HL-60 (cell line): ENCODE data around the gene INSC.

ENCODE experiments used
- DNase-seq, 2 experiments: peaks; one replicate each; pipeline ENCODE4 v3.0.0-alpha.2; 2010 to 2020; ENCODE audit warnings: low read depth in 1 of 2, low spot score in 1 of 2
- H3K27ac ChIP-seq: fragments of 250-450 bp; sonication (Bioruptor Pico); replicated peaks from 2 replicates; pipeline ENCODE4 v1.5.1; 2020; ENCODE audit warnings: mild to moderate bottlenecking, moderate library complexity
- H3K27me3 ChIP-seq: fragments of 250-450 bp; sonication (Bioruptor Pico); 2 replicates; pipeline ENCODE4 v1.5.1; 2021; ENCODE audit warnings: mild to moderate bottlenecking, moderate library complexity; ENCODE audit not compliant: insufficient read depth, poor library complexity, severe bottlenecking
- H3K4me3 ChIP-seq: replicated peaks from 2 replicates; pipeline ENCODE4 v1.5.1; 2011; ENCODE audit warnings: mild to moderate bottlenecking, control low read depth, low read length; ENCODE audit not compliant: insufficient read depth
- CTCF ChIP-seq: IDR thresholded peaks from one replicate; pipeline ENCODE4 v1.5.1; 2011; ENCODE audit warnings: low read length, control low read depth, inconsistent platforms; ENCODE audit not compliant: insufficient read depth
- GABPA ChIP-seq: IDR thresholded peaks from 2 replicates; pipeline ENCODE4 v1.6.1; 2012; ENCODE audit warnings: low read depth
- POLR2AphosphoS5 ChIP-seq: IDR thresholded peaks from 2 replicates; pipeline ENCODE4 v1.6.1; 2012; ENCODE audit warnings: low read depth
- REST ChIP-seq: IDR thresholded peaks from 2 replicates; pipeline ENCODE4 v1.6.1; 2012; ENCODE audit warnings: low read depth; ENCODE audit not compliant: insufficient replicate concordance
- SPI1 ChIP-seq: IDR thresholded peaks from 2 replicates; pipeline ENCODE4 v1.6.1; 2012; ENCODE audit warnings: low read depth, mild to moderate bottlenecking, borderline replicate concordance

INSC gene

GRCh38 chr11:15145151-15145550, 30.4 kb downstream of the INSC start:
- TF ChIP-seq REST = no peak
- no peak for TF ChIP-seq GABPA
- no peak for TF ChIP-seq CTCF
- no peak for TF ChIP-seq POLR2AphosphoS5
- no peak for TF ChIP-seq SPI1
- no peak for DNase-seq
- H3K27ac ChIP-seq = no peak overlapping the region
- H3K27me3 ChIP-seq = no peaks in the 10 kb centered on the region
- no peak overlapping the region for H3K4me3 ChIP-seq

GRCh38 chr11:15145615-15146014, 30.9 kb downstream of the INSC start:
- TF ChIP-seq REST (no peak), SPI1 (peak; percentile 35; the same call in 1 of the 2 replicates)
- Histone ChIP-seq H3K27me3 (no peaks in the 10 kb centered on the region), H3K4me3 (no peak overlapping the region), H3K27ac (no peak overlapping the region)
- DNase-seq = peak in 1 of 2 experiments; percentile 4

DNA sequence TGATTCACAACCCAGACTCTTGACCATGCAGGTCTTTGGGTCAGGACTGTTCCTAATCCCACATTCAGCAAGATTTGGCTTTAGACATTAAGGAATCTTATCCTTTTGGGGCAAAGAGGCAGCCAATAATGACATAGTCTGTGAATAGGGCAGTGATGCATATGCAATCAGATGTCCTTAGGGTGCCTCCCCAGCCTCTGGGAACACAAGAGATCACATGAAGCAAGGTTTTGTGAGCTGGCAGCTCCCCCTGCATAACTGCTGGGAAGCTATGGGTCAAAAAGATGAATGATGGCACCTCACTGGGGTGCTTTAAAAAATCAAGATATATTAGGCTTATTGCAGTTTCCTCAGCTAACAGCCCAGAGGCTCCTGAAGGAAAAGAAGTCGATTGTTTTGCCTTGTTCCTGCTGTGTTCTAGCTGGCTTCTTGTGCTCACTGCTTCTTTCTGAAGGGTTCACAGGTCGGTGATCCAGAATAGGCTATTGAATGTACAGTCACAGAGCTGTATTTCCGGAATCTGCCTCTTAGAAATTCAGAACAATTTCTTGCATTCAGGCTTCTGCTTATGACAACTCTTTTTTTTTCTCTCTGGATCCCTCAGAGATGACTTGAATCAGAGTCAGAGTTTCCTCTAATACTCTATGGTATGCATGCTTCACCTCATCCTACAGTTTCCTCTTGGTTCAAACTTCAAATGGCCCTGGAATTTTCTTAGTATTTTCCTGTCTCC, 31.7 kb downstream of the INSC start:
- TF ChIP-seq SPI1 (no peak), REST (no peak), POLR2AphosphoS5 (no peak), CTCF (no peak), GABPA (no peak)
- no peak overlapping the region for H3K27ac ChIP-seq
- DNase-seq = no peak
- no peaks in the 10 kb centered on the region for H3K27me3 ChIP-seq
- no peak overlapping the region for H3K4me3 ChIP-seq
